ENCODE data around the gene PDZD4.

Gene PDZD4

DNA sequence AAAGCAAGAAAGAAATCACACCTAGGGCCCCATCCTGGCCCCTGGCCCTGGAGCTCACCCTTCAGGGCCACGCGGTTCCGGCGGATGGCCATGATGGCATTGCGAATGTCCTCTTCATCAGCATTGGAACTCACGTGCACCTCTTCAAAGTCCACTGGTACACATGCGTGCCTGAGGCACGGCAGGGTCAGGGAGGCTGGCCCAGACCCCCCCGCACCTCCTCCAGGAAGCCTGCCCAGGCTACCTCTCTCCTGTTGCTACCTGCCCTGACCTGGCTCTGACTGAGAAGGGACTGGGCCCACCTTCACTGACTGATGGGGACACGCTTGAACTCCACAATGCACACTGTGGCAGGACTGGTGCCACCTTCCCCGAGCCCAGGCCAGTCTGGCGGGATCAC, 40.7 kb downstream of the PDZD4 start:
- no peak for DNase-seq (ENCODE audit: low read depth)

DNA sequence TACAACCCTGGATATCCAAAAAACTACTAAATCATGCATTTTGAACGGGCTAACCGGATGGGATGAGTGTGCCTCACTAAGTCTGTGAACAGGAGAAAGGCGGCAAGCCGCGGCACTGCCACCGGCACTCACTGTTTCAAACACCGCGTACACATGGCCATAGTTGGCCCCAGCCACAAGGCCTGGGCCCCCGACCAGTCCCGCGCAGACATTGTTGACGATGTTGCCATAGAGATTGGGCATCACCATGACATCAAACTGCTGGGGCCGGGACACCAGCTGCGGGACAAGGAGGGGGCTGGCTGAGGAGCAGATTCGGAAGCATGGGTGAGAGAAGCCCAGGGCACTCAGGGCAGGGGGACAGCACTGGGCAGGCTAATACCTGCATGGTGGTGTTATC, 43.7 kb downstream of the PDZD4 start:
- no peak for DNase-seq (ENCODE audit: low read depth)

DNA sequence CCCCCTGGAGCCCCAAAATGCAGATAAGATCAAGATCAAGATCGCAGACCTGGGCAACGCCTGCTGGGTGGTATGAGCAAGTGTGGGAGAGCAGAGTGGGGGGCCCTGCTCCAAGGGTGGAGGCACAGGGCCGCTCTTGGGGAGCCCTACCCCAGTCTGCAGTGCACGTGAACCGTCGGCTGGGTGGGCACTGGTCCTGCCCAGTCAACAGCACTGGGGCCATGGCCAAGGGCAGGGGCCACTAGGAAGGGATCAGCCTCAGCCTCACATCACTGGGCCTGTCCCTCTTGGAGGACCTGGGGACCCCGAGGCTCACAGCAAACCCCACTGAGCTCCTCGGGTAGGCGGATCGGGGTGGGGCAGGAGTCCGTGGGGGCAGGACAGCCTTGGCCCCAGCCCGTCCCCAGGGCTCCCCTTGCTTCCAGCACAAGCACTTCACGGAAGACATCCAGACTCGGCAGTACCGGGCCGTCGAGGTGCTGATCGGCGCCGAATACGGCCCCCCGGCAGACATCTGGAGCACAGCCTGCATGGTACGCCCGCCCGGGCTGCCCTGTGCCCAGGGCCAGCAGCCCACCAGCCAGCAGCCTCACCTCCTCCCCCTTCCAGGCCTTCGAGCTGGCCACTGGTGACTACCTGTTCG, 45.9 kb downstream of the PDZD4 start:
- DNase-seq (ENCODE audit: low read depth): no peak

DNA sequence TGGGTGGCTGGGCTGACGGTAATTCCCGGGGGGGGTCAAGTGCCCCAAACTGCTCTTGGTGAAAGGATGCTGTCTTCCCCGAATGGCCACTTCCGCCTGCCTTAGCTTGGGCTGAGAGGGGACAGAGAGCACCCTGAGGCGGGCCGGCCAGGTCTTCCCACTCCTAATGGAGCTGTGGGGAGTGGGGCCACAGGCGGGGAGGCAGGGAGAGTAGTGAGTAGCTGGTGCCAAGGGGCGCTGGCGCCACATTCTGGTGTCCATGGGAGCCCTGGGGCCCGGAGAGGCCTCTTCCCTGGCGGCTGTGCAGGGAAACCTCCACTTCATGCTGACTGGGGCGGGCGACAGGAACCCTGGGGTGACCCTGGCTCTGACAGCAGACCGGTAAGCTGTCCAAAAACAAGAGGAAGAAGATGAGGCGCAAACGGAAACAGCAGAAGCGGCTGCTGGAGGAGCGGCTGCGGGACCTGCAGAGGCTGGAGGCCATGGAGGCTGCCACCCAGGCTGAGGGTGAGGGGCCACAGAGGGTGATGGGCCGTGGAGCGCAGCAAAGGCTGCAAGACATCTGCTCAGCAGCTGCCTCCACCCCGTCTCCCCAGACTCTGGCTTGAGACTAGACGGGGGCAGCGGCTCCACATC, 46.8 kb downstream of the PDZD4 start:
- DNase-seq (ENCODE audit: low read depth): no peak

DNA sequence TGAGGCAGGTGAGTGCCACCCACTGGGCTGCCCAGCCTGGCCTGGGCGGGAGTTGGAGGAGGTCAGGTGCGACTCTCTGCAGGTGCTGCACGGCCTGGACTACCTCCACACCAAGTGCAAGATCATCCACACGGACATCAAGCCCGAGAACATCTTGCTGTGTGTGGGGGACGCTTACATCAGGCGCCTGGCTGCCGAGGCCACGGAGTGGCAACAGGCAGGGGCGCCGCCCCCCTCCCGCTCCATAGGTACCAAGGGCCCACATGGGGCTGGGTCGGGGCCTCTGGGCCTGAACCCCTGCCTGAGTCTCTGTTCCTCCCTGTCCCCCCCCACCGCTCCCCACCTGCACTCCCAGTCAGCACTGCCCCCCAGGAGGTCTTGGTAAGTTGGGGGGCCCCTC, 47.5 kb downstream of the PDZD4 start:
- no peak for DNase-seq (ENCODE audit: low read depth)

GRCh38 chrX:153782313-153782712, 48.0 kb downstream of the PDZD4 start:
- no peak for DNase-seq (ENCODE audit: low read depth)

- DNase-seq (ENCODE audit: low read depth): no peak
These were observed 48.8 kb downstream of the PDZD4 start for GRCh38 chrX:153781428-153782047.

DNA sequence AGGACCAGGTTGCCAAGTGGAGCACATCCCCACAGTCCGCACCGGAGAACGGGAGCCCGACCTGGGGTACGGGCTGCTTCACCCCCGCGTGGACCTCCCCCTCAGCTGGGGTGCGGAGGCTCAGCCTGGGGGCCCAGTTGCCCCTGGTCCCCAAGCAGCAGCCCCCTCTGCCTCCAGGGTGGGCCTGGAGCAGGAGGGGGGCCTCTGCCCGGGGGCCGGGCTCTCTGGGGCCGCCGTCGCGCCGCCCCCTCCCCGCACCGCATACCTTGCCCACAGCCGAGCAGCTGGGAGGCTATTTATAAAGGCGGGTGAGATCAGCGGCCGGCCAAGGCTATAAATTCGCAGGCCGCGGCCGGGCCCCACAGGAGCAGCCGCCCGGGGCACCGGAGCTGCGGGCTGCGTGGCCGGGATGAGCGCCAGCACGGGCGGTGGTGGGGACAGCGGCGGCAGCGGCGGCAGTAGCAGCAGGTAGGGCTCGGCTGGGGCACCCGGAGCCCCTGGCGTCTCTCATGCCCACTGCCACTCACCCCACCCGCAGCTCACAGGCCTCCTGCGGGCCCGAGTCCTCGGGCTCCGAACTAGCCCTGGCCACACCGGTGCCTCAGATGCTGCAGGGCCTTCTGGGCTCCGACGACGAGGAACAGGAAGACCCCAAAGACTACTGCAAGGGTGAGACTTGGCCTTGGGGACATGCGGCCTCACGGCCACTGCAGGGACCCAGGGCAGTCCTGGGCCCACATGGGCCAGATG, 49.5 kb downstream of the PDZD4 start, which contains the start of gene SRPK3:
SRPK3 (plus strand) TSS at position 364 of the 750 bp plus-strand sequence; CDS start at position 410, 46 bp downstream.
- DNase-seq (ENCODE audit: low read depth): peak; percentile 30

GRCh38 chrX:153779891-153780677, 50.3 kb downstream of the PDZD4 start:
- no peak for DNase-seq (ENCODE audit: low read depth)

DNA sequence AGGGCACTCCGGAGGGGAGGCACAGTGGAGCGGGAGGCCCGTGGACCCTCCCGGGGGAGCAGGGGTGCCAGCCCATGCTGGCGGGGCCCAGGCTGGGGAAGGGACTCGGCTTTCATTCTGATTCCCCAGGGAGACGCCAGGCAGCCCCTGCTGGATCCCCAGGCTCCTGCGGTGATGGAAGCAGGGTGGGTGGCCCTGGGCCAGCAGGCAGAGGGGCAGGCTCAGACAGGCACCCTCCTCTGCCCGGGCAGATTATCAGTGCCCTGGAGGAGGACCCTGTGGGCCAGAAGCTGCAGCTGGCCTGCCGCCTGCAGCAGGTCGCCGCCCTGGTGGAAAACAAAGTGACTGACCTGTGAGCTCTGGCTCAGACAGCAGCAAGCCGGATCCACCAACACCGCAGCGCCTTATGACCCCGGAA, 51.7 kb downstream of the PDZD4 start:
- no peak for DNase-seq (ENCODE audit: low read depth)

DNA sequence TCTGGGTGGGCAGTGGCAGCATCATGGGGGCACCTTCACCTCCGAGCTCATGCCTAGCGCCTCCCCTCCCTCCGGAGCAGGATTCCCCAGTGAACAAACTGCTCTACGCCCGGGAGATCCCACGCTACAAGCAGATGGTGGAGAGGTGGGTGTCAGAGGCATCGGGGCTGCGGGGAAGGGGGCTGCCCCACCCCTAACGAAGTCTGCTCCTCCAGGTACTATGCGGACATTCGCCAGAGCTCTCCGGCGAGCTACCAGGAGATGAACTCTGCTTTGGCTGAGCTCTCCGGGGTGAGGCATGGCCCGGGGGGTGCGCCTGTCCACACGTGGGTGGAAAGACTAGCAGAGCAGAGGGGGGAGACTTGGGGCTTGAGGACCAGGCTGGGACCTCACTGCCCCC, 52.2 kb downstream of the PDZD4 start:
- DNase-seq (ENCODE audit: low read depth): no peak

GRCh38 chrX:153777261-153778090, 52.9 kb downstream of the PDZD4 start:
- no peak for DNase-seq (ENCODE audit: low read depth)

DNA sequence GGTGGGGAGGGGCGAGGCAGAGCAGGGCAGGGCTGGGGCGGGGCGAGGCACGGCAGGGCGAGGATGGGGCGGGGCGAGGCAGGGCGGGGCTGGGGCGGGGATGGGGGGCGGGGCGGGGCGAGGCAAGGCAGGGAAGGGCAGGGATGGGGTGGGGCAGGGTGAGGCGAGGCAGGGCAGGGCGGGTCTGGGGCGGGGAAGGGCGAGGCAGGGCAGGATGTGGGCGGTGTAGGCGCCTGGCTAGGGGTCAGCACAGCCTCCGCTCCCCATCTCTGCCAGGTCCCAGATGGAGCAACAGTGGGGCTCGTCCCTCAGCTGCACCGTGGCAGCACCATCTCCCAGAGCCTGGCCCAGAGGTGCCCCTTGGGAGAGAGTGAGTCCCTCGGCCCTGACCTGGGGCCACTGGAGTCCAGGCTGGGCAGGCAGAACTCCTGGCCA, 53.7 kb downstream of the PDZD4 start:
- no peak for DNase-seq (ENCODE audit: low read depth)

DNA sequence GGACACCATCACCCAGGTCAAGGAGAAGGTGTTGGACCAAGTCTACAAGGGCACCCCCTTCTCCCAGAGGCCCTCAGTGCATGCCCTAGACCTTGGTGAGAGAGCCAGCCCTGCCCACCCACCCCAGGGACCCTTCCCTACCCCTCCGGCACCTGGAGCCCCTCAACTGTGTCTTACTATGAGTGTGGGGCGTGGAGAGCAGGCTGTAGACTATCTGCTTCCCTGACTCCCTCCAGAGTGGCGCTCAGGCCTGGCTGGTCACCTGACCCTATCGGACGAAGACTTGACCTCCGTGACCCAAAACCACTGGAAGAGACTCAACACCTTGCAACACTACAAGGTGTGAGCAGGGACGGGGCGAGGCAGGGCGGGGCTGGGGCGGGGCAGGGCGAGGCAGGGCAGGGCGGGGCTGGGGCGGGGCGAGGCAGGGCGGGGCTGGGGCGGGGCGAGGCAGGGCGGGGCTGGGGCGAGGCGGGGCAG, 54.2 kb downstream of the PDZD4 start:
- DNase-seq (ENCODE audit: low read depth): no peak

DNA sequence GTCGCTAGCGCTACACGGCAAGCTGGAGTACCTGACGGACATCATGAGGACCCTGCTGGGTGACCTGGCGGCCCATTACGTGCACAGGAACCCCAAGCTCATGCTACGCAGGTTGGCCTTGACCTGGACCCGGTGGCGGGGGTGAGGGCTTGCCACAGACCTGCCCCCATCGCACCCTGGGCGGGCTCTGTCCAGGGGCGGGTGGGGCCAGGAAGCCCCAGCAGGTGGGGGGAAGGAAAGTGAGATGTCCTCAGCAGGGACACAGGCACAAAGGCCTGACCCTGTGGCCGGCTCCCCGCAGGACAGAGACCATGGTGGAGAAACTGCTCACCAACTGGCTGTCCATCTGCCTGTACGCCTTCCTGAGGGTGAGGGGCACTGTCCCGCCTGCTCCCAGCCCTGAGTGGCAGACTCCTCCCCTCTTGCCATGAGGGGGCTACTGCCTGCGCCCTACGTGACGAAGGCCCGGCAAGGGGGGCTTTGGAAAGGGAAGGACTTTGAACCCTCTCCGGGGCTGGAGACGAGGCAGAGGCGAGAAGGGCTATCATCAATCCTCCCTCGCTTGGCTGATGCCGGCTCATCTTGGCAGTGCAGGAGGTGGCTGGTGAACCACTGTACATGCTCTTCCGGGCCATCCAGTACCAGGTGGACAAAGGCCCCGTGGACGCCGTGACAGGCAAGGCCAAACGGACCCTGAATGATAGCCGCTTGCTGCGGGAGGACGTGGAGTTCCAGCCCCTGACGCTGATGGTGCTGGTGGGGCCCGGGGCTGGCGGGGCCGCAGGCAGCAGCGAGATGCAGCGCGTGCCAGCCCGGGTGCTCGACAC, 54.8 kb downstream of the PDZD4 start:
- no peak for DNase-seq (ENCODE audit: low read depth)

DNA sequence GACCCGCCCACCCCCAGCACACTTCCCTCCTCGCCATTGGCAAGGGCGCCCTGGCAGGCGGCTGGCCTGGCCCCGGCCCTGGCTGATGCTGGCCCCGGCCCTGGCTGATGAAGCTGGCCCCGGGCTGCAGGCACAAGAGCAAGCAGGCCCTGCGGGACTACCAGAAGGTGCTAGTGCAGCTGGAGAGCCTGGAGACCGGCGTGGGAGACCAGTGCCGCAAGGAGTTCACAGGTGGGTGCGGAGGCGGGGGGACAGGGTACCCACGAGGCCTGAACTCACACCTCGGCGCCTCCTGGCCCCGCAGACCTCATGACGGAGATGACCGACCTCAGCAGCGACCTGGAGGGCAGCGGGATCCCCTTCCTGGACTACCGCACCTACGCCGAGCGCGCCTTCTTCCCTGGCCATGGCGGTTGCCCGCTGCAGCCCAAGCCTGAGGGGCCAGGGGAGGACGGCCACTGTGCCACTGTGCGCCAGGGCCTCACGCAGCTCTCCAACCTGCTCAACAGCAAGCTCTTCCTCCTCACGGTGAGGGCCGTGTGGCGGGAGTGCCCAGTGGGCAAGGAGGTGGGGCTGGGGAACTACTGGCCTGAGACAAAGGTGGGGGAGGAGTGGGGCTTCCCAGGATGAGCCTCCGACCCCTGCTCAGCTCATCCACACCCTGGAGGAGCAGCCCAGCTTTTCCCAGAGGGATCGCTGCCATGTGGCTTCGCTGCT, 55.6 kb downstream of the PDZD4 start:
- DNase-seq (ENCODE audit: low read depth): no peak

DNA sequence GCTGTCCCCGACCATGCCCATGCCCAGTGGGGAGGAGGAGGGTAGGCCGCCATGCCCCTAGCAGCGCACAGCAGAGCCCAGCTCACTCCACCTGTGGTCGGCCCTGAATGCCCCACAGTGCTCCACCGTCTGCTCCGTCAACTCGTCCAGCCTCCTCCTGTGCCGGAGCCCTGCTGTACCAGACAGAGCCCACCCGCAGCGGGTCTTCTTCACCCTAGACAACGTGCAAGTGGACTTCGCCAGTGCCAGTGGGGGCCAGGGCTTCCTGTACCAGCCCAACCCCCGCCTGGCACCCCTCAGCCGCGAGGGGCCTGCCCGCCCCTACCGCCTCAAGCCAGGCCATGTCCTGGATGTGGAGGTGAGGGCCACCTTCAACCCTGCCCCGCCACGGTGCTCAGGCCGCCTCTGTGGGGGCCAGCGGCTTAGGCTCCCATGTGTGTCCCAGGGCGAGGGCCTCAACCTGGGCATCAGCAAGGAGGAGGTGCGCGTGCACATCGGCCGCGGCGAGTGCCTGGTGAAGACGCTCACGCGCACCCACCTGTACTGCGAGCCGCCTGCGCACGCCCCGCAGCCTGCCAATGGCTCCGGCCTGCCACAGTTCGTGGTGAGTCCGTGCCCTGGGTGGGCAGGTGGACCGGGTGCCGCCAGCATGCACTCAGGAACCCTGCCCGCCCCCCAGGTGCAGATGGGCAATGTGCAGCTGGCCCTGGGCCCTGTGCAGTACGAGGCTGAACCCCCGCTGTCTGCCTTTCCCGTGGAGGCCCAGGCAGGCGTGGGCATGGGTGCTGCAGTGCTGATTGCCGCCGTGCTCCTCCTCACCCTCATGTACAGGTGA, 56.4 kb downstream of the PDZD4 start:
- DNase-seq (ENCODE audit: low read depth): no peak

- DNase-seq (ENCODE audit: low read depth): no peak
These were observed 57.1 kb downstream of the PDZD4 start for GRCh38 chrX:153773218-153773611.
